Stimulated activated CD4-positive, alpha-beta T cell treated with anti-CD3 and anti-CD28 coated beads, Interleukin-2, amount 100 ng/mL, for 24 hours (primary cell): ENCODE data around the gene C14orf119.

Experiments
- DNase-seq, 2 donors: peaks; one replicate each; pipeline ENCODE4 v3.0.0-alpha.2; 2020

Gene C14orf119

DNA sequence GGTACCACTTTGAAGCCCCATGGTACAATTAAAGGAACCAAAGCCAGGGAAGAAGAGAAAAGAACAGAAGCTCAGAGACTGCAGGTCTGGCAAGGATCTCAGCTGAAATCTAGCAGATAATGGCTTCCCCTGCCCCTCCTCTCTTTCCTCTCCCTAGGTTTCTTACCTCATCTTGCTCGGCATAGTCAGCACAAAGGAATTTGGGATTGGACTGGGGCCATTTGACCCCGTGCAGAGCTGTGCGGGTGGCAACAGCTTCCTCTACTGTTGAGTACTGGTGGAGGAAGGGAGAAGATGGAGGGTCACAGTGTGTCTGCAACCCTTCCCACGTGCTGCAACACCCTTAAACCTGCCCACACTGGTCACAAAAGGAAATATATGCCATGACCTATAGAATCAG lies 33.3 kb upstream of the C14orf119 start:
- no peak for DNase-seq

DNA sequence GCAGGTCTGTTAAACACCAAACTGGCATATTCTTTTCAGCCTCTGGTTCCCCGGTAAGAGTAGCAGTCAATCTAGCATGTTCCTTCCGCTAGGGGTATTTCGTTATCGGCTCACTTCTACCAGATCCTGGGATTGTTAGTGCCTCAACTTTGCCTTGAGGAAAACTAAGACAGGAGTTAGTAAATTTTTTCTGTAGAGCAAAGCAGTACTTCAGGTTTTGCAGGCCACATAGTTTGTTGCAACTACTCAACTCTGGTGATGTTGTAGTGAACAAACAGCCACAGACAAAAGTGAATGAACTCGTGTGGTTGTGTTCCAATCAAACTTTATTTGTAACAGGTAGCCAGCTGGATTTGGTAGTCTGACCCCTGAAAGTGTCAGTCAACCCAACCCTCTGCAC lies 31.7 kb upstream of the C14orf119 start:
- DNase-seq, result no peak

DNA sequence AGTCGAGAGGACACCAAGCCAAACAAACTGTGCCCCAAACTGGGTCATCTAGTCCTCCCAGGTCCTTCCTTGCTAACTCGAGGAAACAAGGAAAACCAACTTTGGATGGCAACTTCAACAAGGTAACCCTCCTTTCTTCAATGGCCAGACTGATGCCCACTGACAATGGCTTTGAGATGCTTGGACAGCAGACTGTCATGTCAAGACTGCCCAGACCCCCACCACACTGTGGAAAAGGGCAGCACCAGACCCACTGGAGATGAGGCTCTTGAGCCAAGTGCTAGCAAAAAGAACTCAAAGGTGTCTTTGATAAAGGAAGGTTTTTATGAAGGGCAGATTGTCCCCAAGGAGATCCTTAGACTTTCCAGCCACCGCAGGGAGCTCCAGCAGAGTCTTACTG lies 28.9 kb upstream of the C14orf119 start:
- no peak for DNase-seq

DNA sequence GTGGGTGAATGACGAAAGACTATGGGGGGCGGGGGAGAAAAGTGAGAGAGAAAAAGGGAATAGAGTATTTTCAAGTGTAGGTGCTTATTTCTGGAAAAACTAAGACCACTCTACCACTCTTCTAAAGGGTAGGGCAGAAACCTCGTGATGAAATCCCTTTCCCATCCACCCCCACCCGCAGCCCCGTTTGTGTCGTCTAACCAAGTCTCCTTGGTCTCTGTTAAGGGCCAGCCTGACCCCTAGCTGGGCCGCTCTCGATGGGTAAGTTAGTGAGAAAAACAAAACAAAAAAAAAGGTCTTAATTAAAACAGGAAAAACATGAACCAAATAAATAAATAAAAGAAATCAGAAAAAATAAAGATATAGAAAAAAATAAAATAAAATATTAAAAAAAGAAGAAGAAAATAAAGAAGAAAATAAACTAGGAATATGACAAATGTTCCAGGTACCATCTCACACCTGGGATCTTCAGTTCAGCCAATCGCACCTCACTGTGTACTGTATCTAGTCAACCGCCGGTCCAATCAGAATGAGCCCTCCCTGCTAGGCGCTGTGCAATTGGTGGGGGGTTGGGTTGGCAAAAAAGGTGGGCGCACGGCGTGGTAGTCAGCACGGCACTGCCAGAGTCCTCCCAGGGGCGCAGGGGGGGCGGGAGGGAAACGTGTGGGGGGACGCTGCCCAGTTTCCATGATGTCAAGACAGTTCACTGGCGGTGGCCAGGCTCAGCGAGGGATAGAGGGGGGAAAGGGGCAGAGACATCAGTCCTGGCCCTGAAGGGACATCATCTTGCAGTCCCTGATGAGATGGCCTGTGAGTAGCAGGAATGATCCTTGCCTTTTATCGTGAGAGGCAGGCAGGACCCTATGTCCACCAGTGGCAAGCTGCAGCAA lies 28.2 kb upstream of the C14orf119 start:
- no peak for DNase-seq

DNA sequence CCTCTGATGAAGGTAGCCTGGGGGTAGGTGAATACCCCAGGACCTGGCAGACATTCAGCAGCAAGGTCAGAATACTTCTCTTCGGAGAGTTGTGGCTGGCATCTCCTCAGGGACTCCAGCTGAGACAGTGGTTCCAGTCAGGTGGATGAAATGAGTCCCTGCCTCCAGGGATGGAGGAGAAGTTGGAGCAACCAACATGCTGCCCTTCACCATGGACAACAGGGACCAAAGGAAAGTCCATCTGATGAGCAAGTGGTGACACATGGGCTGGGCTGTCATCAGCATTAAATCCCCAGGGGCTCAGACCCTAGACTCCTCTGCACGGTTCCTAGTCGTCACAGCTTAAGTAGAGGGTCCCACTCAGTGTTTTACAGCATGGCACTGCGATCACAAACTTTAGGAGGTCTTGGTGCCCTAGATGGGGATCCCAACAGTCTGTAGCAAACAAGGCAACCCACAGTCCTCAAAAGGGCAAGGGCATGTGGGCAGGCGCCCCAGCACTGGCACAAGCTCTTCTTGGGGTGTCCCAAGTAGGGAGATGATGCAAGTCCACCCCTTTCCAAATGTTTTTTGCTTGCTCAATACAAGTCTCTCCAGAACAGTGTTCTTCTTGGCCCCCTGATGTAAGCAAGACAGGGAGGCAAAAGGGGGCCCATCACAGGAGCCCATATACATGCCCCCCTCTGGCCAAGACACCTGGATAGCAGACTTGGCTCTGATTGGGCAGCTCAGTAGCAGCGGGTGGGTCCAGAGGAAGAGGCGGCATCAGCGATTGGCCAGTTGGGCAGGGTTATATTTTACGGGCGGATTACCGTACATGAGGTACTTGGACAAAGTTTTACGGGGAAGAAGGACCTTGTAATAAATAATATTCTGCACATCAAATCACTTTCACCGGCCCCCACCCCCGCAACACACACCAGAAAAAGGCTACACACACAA lies 27.2 kb upstream of the C14orf119 start:
- DNase-seq, result no peak

DNA sequence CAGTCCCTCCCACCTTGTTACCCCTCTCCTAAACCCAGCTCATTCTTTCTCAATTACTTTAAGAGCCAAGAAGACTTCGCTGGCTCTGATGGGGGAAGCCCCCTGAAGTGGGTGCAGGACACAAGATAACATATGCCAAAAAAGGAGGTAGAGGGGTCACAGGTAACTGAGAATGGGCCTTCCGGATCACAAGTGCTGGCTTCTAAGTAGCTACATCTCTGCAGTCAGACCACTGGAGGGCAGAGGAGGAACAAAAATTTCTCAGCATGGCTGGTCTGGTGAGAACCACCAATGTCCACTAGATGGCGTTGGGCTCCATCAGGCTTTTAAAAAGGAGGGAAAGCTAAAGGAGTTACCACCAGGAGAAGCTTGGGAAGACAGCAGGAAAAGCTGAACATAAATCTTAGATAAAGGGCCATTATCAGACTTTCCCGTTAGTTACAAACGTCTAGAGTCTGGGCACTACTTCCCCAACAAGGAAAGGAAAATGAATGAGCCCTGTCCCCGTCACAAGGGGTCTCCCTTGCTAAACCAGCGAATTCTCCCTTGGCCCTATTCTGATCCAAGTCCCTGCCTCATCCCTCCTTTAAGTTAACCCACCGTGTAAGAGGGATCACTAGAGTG lies 26.4 kb upstream of the C14orf119 start:
- peak; percentile 72 to 77 for DNase-seq

DNA sequence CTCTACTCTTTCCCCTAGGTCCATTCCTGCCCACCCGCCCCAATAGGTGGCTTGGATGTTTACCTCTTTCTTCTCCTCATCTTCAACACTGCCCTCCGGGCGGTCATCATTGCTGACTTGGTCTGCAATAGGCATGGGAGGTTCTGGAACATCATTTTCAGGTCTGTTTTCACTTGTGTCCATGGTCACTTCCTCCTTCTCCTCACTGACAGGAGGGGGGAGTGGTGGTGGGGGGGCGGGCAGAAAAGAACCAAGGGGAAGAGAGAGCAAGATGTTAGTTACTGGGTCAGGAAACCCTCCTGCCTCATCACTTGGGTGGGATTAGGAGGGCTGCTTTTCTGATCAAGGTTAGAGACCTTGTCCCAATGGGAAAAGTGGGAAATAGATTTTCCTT lies 25.9 kb upstream of the C14orf119 start:
- DNase-seq, result no peak

DNA sequence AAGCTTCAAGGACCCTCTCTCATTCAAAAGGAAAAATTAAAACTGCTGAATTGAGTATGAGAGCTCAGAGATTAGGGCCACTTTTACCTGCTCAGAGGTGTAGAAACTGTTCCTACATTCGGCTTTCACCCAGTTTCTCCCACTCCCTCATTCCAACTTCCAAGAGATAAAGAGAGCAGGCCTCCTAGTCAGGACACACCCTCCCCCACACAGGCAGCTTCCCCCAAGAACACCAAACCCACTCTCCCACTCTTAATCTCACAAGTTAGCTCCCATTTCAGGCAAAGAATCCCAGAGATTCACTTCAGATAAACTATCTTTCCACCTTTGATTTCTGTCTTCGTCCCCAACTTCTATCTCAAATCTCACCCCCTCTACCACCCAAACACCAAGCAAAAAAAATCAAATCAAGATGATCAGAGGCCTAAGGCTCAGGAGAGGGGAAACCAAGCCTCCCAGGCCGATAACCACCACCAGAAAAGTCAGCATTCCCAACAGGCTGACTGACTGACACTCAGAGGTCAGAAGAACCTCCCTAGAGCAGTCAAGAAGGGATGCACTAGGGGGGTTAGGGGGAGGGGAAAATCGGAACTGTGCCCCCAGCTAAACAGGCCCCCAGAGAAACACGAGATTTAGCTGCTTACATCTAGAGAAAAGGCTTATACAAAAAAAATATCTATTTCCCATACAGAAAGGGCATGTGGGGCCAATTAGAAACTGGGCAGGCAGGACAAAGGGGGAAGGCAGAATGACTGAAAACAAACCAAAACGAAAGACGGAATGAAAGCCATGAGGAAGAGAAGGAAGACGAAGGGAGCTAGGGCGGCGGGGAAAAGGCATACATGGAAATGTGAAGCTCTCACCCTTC lies 24.8 kb upstream of the C14orf119 start:
- DNase-seq, result no peak

DNA sequence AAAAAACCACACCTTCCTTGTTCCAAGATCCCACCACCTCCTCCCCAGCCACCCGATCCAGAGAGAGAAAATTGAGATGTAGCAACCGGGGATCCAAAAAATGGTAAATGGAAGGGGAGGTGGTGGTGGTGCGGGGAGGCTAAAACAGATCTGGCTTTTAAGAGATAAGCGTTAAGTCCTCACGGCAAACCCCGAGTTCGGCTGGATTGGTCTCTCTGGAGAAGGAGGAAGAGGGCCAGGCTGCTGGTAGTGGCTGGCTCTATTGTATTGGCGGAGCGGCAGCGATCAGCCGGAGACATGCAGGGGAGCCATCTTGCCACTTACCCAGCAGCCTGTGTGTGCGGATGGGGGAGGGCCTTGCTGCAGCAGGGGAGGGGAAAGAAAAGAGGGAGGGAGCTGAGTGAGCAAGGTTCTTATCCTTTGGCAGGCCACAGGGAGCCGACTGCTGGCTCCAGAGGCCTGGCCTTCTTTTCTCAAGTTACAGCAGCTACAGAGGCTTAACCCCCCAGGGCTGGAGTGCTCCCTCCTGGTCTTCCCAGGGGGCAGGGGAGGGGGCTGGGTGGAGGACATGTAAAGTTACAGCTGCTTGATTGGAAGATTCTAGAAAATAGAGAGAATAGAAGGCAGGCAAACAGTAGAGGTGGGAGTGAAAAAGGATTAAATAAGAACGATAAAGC lies 23.9 kb upstream of the C14orf119 start:
- DNase-seq, result peak; percentile 76 to 83

DNA sequence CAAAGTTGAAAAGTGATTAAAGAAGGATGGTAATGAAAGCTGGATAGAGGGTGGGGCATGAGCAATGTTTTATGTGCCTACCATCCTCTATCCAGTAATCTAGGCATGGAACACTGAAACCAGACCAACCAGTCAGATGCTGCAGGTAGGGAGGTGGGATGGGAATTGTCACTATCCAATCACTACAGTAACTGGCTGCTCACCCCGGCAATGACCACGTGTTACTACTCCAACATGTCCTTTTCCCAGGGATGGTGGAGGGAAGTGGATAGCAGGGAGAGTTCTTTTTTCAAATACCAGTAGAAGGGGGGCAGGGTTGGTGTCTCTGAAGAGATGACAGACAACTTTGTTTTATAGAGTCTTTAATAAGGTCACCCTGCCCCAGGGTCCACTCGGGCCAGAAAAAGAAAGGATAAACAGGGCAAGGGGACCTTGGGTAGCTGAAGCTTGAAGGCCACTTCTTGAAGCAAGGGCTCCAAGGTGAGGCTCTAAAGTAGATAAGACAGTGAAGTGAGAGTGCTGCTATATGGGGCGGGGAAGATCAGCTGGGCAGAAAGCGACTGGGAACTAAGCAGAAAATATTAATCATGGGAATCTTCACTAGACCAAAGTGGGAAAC lies 23.3 kb upstream of the C14orf119 start:
- DNase-seq, result no peak

DNA sequence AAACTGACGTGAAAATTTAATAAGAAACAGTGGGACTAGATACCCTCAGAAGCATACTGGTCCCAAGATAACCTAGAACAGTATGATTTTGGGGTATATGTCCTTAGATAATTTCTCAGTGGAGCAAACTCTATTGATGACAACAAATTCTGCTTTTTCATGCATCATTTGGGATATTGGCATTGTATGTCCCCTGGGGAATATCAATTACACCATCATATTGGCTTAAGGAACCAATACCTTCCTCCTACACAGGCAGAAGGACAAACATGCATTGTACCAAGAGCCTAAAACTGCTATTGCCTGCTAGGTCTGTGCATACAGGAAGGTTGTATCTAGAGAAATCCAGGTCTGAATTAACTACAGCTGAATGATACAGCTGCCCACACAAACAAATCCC lies 20.4 kb upstream of the C14orf119 start:
- DNase-seq, result no peak

DNA sequence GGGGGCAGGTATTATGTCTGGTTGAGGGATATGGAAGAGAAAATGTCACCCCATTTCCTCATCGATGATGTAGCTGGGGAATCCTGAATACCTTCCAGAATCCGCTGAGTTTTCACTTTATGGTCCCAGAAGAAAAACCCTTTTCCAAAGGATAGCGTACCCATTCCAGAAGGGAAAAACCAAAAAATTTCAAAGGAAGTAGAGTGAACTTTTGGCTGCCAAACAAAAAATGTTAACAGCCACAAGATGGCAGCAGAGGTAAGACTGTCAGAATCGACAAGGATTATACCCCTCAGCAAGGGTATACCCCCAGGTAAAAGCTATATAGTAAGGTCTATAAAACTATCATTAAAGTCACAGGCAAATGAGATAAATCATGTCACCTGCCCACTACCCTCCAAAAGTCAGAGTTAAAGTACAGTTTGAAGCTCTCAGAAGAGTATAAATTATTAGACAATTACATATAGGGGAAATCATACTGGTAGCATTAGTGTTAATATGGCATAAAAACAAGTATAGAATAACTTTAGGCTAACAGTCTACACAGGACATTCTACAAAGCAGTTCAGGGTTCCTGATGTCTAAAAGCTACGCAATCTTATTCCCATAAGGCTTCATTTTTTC lies 18.4 kb upstream of the C14orf119 start:
- DNase-seq, result peak in 1 of 2 donors; percentile 42

DNA sequence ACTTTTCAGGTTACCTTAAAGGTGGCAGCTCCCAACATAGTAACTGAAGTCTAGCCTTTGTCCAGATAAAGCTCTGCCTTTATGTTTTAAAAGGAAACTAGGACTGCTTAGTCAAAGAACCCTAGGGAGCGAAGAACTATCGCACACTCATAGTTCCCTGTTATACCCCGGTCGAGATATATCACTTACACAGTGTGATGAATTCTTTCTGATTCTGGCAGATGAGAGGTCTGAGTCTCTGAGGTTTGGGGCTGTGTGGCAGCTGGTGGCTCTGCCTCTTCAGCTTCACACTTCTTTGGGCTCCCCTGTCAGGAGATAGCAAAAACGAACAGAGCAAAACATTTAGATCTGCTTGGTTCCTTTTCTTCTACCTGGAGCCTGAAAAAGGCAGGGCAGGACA lies 17.3 kb upstream of the C14orf119 start:
- no peak for DNase-seq

DNA sequence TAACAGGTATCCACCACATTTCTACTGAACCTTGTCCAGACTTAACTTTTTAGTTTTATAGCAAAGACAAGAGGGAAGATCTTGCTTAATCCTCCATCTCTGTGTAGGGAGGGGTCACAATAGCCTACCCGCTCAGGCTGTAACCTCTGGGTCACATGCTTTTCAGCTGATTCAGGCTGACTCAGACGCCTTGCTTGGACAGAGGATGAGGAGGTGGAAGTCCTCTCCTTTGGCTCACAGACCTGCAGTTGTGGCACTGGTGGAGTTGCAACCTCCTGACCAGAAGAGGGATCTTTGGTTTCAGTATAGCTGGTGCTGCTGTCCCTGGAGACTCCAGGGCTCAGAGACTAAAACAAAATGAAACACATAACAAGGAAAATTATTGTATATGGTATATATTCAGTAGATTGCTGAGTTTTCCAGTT lies 16.6 kb upstream of the C14orf119 start:
- DNase-seq, result no peak

DNA sequence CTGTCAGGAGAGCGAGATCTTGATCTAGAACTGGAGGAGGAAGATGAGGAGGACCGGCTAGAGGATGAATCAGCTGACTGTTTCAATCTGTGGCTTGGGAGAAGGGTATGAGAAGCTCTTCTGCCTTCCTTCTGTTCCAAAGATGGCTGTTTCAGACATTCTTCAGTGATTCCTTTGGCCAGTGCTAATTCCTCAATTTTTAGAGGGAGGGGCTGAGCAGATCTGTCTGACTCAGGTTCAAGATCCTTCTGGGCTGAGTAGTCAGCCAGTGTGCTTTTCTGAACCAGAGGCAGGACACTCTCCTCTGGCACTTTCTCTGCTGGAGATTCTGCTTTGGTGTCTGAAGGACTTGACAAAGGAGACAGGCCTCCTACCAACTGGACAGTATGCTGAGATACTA lies 15.6 kb upstream of the C14orf119 start:
- no peak for DNase-seq

DNA sequence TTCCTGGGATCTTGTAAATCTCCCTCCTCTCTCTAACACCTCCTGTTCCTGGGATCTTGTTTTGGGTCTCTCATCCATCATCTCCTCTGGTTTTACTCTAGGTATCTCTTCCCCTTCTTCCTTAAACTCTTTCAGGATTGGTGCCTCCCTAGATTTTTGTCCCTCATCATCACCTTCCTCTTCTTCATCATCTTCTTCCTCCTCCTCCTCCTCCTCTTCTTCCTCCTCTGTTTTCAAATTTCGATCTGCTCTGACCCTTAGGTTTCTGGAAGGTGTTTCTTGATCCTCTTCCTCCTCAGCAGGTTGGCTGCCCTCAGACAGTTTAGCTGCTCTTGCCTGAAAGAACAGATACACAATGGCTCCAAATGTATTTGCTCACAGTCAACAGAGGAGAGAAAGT lies 14.8 kb upstream of the C14orf119 start:
- no peak for DNase-seq

DNA sequence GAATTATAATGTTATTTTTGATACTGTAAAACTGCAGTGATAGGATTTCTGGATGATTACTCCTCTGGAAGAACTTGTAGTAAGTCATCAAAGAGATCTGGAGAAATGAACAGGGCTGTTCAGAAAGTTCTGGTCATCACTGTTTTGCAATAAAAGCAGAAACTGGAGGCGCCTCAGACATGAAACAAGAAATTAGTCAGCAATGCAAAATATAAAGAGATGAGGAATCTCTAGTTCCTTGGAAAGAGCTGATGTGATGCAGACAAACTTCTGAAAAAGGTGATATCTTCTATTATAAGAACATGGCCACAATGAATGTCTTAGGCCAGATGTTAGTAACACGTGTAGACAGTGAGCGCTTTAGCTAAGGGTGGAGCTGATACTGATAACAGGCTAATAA lies 9.8 kb upstream of the C14orf119 start:
- DNase-seq, result no peak

DNA sequence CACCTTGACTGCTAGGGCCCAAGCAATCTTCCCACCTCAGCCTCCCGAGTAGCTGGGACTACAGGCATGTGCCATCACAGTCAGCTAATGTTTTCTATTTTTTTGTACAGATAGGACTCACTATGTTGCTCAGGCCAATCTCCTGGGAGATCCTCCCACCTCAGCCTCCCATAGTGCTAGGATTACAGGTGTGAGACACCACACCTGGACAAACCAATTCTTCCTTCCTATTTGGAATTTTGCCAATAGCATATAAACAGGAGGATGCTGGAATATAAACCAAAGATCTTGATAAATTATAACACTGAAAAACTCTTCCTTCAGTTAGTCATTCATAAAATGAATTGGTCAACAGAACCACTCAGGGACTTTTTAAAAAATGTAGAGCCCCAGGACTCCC lies 8.7 kb upstream of the C14orf119 start:
- no peak for DNase-seq

DNA sequence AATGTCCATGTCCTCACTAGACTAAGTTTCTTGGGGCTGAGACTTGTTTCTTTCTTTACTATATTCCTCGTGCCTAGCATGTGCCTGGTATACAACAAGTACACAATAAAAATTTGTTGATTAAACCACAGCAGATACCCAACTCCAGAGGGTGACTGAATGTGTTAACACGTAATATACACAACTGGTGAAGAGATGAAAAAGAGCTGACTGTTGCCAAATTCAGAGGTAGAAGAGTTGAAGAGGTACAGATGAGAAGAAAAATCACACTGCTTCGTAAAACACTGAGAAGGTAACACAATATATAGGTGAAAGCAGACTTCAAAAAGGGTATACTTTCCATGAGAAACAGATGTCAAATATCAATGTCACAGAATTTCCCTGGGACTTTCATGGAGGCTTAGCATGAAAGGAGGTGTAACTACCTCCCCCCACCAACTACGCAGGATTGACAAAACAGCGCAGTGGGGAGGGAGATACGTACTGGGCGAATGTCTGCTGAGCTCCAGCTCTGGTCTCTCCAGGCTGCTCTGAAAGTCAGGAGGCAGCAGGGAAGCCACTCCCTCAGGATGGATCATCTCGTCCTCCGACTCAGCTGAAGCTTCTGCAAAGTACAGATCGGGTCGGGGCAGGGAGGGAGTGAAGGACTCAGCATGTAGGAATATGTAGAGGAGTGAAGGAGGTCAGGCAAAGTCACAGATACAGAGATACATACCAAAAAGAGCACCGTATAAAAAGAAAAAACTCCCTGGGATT lies 5.6 kb upstream of the C14orf119 start:
- DNase-seq, result no peak

DNA sequence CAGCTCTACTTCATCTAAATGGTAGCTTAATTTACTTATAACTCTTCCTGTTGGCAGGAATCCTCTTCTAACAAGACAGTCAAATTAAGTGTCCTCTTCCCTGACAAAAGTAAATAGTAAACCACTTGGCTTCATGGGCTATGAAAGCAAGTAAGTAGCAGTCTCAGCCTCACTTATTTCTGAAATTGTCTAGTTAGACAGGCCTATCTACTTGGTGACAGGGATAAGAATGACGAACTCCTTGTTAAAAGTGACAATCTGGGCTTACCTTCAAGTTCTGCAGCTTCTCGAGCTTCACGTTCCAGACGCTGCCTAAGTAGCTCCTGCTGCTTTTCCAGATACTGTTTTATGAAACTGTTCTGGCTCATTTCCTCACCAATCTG lies 5.1 kb upstream of the C14orf119 start:
- DNase-seq, result no peak
